KG1 (cell line): ENCODE data around the gene ARHGAP30.
"Not testable (repeated sequence)": the region's sequence is repeated elsewhere in the genome, so short reads cannot be mapped to it uniquely, and the experiment has no call there.

Experiments used
- DNase-seq: peaks from one replicate; lab custom pipeline; 2025; lab: John Stamatoyannopoulos, UW

Gene ARHGAP30, protein sequence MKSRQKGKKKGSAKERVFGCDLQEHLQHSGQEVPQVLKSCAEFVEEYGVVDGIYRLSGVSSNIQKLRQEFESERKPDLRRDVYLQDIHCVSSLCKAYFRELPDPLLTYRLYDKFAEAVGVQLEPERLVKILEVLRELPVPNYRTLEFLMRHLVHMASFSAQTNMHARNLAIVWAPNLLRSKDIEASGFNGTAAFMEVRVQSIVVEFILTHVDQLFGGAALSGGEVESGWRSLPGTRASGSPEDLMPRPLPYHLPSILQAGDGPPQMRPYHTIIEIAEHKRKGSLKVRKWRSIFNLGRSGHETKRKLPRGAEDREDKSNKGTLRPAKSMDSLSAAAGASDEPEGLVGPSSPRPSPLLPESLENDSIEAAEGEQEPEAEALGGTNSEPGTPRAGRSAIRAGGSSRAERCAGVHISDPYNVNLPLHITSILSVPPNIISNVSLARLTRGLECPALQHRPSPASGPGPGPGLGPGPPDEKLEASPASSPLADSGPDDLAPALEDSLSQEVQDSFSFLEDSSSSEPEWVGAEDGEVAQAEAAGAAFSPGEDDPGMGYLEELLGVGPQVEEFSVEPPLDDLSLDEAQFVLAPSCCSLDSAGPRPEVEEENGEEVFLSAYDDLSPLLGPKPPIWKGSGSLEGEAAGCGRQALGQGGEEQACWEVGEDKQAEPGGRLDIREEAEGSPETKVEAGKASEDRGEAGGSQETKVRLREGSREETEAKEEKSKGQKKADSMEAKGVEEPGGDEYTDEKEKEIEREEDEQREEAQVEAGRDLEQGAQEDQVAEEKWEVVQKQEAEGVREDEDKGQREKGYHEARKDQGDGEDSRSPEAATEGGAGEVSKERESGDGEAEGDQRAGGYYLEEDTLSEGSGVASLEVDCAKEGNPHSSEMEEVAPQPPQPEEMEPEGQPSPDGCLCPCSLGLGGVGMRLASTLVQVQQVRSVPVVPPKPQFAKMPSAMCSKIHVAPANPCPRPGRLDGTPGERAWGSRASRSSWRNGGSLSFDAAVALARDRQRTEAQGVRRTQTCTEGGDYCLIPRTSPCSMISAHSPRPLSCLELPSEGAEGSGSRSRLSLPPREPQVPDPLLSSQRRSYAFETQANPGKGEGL

DNA sequence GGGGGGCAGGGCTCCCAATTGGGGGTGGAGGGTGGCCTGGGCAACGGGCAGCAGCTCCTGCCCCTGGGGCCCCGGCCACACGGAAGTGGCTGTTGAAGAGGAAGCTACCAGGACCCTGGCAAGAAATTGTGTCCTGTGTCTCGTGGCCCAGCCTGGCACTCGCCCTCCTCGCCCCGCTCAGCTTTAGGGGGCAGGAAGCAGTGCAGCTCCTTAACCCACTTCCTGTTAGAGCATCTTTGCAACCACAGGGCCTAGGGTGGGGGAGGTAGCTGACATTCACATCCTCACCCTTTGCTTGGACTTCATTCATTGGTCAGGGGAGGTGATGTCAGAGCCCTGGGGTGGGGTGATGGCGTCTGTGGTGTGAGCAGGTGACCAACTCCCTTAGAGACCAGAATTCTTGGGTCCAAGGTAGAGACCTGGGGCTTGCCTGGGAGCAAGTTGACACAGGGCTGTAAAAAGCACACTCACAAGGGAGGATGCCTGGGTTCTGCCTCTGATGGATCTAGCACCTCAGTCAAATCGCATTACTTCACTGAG is at the start of gene ARHGAP30:
ARHGAP30 (minus strand) TSS at position 161 of the 540 bp plus-strand sequence. CDS start 267 bp downstream, outside the sequence.
- peak; percentile 86 for DNase-seq

DNA sequence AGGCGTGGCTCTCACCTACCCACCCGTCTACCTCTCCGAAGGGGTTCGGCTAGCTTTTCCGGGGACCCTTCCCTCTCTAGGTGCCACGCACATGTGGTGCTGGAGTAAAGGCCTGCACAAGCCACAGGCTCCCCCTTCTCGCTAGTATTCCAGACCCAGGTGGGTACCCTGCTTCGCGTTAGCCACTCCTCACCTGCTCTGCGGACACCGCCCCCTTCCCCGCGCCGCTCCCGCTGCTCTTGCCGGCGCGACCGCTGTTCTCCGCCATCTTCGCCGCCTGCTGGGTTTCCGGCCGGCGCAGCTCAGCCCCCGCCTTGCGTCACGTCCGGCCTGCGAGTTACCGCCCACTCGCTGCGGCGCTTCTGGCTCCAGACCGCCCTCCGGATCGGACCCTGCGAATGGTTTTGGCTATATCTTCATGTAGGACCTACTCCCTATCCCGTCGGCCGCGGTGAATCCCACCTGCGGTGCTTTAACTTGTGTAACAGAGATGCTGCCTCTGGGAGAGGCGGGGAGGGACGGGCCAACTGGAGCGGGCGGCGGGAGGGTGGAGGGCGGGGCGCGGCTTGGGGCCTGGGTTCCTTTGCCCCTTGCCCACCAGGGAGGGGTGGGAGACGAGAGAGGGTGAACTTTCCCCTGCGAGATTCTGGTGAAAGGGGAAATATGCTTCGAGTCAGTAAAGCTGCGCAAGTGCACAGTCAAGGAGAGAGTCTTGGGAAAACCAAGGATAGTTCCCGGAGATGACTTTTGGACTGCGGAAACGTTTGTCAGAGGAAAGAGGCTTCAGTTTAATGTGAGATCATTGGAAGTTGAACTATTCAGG is 48.3 kb upstream of the ARHGAP30 start, which contains the start of the genes NIT1 and PFDN2:
NIT1 (plus strand) TSS at position 347 of the 823 bp plus-strand sequence; CDS start at position 419, 72 bp downstream.
PFDN2 (minus strand) TSS at position 279 of the 823 bp plus-strand sequence; CDS start at position 268, 11 bp downstream.
- peak; percentile 38 for DNase-seq

DNA sequence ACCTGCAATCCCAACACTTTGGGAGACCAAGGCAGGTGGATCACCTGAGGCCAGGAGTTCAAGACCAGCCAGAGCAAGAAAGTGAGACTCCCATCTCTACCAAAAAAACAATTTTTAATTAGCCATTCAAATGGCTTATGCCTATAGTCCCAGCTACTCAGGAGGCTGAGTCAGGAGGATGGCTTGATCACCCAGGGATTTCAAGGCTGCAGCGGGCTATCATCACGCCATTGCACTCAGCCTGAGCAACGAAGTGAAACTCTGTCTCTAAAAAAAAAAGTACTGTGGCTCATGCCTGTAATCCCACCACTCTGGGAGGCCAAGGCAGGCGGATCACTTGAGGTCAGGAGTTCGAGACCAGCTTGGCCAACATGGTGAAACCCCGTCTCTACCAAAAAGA is 46.3 kb upstream of the ARHGAP30 start:
- DNase-seq: not testable (repeated sequence)

DNA sequence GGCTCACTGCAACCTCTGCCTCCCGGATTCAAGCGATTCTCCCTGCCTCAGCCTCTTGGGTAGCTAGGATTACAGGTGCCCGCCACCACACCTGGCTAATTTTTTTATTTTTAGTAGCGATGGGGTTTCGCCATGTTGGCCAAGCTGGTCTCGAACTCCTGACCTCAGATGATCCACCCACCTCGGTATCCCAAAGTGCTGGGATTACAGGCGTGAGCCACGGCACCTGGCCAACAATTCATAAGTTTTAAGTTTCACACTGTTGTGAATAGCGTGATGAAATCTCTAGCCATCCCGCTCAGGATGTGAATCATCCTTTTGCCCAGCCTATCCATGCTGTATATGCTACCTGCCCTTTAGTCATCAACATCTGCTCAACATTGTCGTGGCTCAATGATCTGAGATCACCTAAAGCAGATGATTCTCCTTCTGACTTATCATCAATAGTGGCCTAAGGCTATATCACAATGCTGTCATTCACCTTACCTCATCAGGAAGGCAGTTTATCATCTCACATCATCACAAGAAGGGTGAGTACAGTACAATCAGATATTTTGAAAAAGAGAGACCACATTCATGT is 45.5 kb upstream of the ARHGAP30 start:
- no peak for DNase-seq

DNA sequence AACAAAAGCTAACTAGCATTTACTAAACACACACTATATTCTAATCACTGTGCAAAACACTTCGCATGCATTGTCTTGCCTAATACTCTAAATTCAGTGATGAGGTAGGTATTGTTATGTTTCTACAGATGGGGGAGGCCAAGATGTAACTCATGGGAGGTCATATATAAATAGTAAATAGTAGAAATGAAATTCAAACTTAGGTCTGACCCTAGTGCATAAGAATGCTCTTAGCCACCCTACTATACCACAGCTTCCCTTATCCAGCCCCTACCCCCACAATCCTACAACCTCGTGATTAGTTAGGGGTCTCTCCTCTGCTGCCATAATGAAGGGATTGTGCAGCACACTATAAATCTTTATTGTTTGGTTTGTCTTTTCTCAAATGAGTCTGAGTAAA is 44.9 kb upstream of the ARHGAP30 start:
- DNase-seq: no peak

DNA sequence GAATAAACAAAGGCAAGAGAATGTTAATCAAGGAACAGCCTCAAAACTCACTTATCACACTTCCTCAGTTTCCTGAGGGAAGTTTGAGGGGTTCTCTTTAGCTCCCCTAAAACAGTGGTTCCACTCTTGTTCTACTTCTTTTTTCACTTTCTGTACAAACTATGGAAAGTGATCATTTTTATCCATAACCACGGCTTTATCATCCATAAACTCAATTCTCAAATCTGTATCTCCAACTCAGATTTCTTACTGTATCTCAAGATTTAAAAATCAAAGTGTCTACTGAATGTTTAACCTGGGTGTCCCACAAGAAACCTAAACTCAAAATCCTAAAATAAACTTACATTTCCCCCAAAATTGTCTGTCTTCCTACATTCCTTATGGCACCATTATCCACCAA is 44.2 kb upstream of the ARHGAP30 start:
- no peak for DNase-seq

DNA sequence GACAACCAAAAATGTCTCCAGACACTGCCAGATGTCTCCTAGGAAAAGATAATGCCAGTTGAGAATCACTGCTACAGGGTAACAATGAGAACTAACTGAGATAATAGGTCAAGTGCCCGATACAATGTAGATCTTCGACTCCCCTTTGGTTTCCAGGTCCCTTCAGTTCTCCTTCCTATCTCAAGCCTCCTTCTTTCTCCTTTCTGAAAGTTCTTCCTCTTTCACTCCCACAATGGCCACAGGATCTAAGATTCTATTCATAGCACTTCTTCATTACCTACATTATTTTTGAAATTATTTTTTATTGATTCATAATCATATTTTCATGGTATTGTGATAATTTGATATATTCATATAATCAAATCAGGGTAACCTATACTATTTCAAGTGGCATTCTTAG is 41.8 kb upstream of the ARHGAP30 start:
- DNase-seq: no peak

DNA sequence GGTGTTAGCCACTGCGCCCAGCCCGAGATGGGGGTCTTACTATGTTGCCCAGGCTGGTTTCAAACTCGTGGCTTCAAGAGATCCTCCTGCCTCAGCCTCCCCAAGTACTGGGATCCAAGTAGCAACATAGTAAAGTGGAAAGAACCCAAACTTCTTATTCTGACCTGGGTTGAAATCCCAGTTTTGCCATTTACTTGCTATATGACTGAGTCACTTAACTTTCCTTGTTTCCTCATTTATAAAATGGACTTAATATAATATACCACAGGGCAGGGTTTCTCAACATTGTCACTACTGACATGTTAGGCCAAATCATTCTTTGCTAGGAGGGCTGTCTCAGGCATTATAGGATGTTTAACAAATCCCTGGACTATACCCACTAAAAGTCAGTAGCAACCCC is 41.4 kb upstream of the ARHGAP30 start:
- DNase-seq: no peak

DNA sequence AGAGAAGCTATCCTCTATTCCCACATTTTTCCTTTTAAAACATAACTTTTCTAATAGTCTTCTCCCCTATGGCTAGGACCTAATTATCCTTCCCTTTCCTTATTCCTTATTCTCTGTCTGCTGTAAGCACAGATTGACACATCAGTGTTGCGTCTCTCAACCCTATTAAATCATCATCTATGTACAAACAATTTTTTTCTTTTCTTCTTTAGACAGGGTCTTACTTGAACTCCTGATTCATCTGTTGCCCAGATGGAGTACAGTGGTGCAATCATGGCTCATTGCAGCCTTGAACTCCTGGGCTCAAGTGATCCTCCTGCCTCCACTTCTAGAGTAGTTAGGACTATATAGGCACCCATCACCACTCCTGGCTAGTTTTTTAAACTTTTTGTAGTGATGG is 36.7 kb upstream of the ARHGAP30 start:
- no peak for DNase-seq

DNA sequence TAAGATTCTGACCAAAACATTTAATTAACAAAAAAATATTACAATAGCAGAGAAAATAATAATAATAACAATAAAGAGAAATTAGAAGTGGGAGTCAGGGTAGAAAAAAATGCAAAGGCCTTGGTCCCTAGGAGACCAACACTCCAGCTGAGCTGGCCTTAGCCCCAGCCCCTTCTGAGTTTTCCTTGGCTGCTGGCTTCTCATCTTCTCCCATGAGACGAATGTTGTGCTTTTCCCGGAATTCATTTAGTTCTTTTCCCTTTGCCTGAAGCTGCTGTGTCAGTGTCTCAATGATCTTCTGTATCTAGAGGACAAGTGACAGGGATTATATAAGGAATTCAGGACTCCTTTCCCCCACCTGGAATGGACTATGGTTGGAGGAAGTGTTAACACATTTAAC is 30.9 kb upstream of the ARHGAP30 start:
- DNase-seq: no peak

DNA sequence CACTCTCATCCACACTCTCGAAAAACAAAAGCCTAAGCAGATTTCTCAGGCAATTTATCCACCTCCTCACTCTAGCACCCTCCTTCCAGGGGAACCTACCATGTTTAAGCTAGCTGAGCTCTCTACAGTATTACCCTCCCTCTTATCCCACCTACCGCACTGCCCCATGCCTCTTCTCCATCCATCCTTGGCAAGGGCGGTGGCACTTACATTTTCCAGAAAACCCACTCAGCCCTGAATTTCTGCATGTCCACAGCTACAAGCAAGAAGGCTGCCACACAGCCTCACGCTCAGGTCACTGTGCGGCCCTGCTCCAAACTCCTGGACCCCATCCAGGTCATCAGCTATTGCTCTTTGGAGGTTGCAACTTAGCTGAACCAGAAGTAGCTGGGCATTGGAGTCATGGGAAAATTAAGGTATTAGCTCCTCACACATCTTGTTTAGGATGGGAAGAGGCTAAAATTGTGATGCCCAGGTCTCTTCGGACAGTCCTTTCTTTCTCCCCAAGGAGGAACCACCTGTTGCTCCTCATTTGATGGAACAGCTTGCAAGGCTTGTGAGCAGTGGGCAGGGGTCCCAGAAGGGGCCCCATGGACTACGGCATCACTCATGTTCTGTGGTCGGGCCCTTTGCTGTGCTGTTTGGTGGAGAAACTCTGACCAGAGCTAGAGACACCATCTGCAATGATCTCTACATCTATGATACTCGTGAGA is 29.6 kb upstream of the ARHGAP30 start:
- DNase-seq: no peak

DNA sequence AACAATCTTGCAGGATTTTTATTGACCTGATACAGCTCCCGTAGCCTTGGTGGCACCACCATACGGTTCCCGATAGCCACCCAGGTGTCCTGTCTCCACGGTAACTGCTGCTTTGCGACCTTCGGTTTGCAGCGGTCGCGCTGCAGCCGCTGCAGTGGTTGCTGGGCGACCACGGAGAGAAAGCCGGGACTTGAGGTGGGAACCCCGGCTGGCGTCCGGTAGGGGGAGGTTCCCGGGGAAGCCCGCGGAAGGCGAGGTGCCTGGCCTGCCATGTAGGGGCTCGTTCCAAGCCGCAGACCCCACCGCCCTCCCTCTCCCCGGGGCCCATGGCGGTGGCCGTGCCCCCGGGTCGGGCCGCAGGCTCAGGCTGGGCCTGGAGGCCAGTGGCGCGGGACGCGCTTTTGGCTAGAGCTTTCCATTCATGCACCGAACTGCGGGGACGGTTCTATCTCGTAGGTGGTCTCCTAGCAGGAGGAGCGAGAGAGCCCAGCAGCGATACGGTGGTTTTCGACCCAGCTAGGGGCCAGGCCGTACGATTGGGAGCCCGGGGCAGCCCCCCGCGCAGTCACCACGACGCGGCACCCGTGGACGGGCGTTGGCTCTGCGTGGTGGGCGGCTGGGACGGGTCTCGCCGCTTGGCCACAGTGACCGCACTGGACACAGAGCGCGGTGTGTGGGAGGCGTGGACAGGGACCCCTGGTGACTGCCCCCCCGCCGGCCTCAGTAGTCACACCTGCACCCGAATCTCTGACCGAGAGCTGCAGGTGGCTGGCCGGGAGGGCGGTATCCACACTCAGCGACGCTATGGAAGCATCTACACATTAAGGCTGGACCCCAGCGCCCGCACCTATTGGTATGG is 28.7 kb upstream of the ARHGAP30 start, which contains the start of gene KLHDC9:
KLHDC9 (plus strand) TSS at position 152 of the 859 bp plus-strand sequence; CDS start at position 327, 175 bp downstream.
- no peak for DNase-seq

DNA sequence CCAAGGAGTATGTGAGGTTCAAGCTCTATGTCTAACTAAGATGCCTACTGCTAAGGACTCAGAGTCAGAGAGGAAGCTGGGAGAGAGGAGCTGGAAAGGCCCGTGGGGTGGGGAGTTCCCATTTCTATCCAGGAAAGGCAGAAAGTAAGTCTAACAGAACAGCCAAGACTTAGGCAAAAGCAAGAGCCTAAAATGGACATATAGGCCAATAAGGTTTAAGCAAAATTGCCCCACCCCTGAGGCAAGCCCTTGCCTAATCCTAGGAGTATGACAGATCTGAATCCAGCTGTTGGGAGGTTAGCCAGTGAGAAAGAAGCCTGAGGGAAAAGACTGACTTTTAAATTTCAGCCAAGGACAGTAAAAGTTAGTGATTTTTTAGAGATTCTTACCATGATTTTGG is 26.8 kb upstream of the ARHGAP30 start:
- no peak for DNase-seq

DNA sequence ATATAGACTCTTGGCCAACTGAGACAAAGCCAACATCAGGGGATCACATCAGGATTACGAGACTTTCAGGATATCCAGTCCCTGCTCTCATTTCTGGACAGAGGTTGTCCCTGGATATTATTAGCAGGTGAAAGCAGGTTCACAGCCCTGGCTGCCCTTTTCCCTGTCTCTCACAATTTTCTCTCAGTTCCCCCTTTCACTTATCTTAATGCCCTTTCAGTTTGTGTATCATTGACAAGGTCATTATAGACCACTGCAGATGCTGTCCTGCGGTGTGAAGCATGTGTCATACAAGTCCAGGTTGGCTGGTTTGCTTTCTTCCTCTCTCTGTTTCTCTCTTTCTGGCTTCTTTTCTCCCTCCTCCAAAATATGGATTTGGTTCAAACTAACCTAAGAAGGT is 26.3 kb upstream of the ARHGAP30 start:
- DNase-seq: no peak

DNA sequence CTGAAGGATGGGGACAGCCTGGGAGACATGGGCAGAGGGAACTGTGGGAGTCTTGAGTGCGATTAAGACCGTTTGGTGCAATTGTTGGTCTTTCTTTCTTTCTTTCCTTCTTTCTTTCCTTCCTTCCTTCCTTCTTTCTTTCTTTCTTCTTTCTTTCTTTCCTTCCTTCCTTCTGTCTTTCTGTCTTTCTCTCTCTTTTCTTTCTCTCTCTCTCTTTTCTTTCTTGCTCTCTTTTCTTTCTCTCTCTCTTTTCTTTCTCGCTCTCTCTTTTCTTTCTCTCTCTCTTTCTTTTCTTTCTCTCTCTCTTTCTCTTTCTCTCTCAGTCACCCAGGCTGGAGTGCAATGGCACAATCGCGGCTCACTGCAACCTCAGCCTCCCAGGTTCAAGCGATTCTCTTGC is 25.5 kb upstream of the ARHGAP30 start:
- no peak for DNase-seq

DNA sequence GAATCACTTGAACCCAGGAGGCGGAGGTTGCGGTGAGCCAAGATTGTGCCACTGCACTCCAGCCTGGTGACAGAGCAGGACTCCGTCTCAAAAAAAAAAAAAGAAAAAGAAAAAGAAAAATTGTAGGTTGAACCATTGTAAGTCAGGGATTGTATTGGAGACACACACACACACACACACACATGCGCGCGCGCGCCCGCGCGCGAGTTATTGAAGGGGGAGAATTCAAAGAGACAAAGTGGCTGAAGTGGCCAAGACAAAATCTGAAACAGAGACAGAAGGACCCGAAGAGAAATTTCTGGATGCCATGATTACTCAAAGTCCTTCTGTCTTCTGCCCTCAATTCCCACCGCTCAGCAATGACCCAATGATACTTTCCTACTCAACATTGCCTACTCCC is 24.8 kb upstream of the ARHGAP30 start:
- no peak for DNase-seq

DNA sequence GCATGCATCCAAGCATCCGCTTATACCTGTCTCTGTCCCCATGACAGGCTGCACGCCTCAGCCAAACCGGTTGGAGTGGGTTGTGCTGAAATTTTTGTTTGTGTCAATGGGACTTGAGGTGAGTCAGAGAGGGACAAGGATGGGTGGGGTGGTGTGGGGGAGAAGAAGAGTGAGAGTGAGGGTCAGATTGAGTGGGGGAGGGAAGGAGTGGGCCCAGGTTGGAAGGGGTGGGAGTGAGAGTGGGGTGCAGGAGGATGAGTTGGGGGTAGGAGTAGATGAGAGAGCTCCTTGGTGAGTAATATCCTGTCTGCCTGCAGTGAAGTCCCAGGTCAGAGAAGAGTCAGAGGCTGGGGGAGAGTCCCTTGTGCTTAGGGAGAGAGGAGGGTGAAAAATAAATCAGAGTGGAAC is 22.9 kb upstream of the ARHGAP30 start:
- DNase-seq: no peak

DNA sequence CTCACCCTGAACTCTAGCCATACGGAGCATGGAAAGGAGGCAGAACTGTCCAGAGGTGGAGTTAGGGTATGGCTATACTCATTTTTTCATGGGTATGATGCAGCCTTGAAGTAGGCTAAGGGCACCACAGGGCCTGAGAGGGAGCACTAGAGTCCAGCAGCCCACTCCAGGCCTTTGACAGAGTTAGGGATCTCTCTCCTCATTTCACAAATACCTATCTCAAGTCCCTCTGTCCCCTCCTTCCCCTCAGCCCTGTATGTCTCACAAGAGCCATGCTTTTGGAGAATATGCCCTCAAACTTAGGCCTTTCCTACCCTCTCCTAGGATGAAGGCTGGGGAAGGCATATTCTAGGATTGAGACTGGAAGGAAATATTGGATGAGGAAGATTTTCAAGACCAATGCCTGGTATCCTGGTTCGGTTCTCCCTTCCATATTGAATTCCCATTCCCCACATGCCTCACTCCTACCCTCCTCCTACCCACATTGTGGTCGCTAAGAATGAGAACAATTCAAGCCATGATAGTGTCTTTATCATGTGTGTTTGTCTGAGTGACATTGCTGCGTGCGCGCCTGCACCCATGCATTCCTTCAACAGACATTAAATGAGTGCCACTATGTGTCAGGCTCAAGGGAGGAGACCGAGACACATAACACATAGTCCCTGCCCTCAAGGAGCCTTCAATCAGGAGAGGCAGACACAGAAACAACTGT is 22.3 kb upstream of the ARHGAP30 start:
- no peak for DNase-seq
